ENCODE measurements around the gene NUP205. TPM values are rescaled to one million over a fixed set of nuclear protein-coding genes. Genes with fewer than 3 reads are reported as not detected.

The NUP205 gene
- total RNA-seq, 1 donor from 2014 or later = 93.1 TPM

- no peak for DNase-seq (ENCODE audit: low spot score, unreplicated experiment)
- Mint-ChIP-seq H3K36me3 (ENCODE audit: insufficient read depth) (peaks cover 12% of the 10 kb centered on the region), H3K27ac (no peak overlapping the region), H3K9me3 (ENCODE audit: low read depth) (no peaks in the 10 kb centered on the region), H3K4me3 (ENCODE audit: low read depth) (no peak overlapping the region), H3K27me3 (no peaks in the 10 kb centered on the region), H3K4me1 (ENCODE audit: low read depth) (no peaks in the 10 kb centered on the region)
- peak; percentile 84 for TF ChIP-seq CTCF (IDR thresholded peaks at IDR 0.05; ENCODE audit: unreplicated experiment)
These were observed 115.0 kb downstream of the NUP205 start for GRCh38 chr7:135672560-135673359.

- no peak for DNase-seq (ENCODE audit: low spot score, unreplicated experiment)
- no peaks in the 10 kb centered on the region for H3K4me1 Mint-ChIP-seq (ENCODE audit: low read depth)
- H3K4me3 Mint-ChIP-seq (ENCODE audit: low read depth) = no peak overlapping the region
- H3K27ac Mint-ChIP-seq = no peak overlapping the region
- no peak for TF ChIP-seq CTCF (IDR thresholded peaks at IDR 0.05; ENCODE audit: unreplicated experiment)
- no peaks in the 10 kb centered on the region for H3K27me3 Mint-ChIP-seq
- peaks cover 14% of the 10 kb centered on the region for H3K36me3 Mint-ChIP-seq (ENCODE audit: insufficient read depth)
- no peaks in the 10 kb centered on the region for H3K9me3 Mint-ChIP-seq (ENCODE audit: low read depth)
These were observed 115.6 kb downstream of the NUP205 start for GRCh38 chr7:135673360-135673706.

DNA sequence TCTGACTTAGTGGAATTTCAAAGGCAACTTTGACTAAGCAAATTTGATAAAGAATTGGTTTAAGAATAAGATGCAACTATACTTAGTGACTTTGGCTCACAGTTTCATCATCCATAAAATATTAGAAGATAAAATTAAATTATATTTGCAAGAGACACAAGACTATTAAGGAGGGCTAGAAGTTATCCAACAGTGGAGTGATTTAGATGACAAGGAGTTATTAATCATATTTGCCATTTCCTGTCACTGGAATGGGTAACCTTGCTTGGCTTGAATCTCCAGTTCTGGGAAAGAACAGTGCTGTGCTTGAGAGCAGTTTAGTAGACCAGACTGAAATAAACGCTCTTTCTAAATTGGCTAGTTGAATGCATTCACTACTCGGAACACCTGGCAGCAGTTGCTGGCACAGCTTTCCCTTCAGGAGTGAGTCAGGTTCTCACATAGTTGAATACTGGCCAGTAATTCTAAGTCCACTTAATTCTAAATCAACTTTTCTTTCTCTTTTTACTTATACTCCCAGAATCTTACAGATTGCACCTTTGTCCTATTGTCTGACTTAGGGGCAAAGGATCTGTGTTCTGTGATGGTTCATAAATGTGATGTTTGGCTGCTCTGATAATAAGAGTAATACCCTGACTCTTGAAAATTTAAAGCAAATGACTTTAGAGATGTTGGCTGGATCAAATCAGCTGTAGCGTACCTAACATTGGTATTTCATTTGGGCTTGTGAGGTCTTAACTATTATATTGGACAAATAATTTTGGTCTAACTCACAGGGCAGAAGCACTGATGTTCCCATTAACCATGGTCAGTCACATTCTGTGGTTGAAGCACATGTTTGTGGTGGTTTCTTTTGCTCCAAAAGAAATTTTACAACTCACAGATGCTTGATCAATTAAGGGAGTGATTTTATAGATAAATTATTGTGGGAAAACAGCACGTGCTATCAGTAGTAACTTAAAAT, 121.2 kb downstream of the NUP205 start:
- Mint-ChIP-seq H3K9me3 (ENCODE audit: low read depth) (no peaks in the 10 kb centered on the region), H3K4me1 (ENCODE audit: low read depth) (no peaks in the 10 kb centered on the region), H3K27me3 (no peaks in the 10 kb centered on the region), H3K36me3 (ENCODE audit: insufficient read depth) (peaks cover 12% of the 10 kb centered on the region), H3K27ac (no peak overlapping the region), H3K4me3 (ENCODE audit: low read depth) (no peak overlapping the region)
- no peak for DNase-seq (ENCODE audit: low spot score, unreplicated experiment)
- no peak for TF ChIP-seq CTCF (IDR thresholded peaks at IDR 0.05; ENCODE audit: unreplicated experiment)

DNA sequence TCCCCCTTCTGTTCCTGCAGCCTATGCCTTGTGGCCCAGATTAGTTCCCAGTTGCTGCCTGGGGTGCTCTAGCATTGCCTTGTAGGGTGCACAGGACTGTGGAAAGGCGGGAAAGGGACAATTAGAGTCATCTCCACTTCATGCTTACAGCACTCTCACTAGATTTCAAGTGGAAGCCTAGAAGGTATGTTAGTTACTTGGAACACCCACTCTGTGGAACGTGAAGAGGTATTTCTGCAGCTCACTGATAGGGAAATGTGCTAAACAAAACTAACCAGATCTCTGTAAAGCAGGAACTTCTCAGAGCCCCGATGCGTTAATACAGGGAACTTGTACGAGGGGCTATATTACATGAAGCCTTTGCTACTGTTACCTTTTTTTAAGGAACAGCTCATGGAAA, 124.0 kb downstream of the NUP205 start:
- DNase-seq (ENCODE audit: low spot score, unreplicated experiment) = no peak
- Mint-ChIP-seq H3K9me3 (ENCODE audit: low read depth) (no peaks in the 10 kb centered on the region), H3K4me3 (ENCODE audit: low read depth) (no peak overlapping the region), H3K27ac (no peak overlapping the region), H3K27me3 (no peaks in the 10 kb centered on the region), H3K36me3 (ENCODE audit: insufficient read depth) (peaks cover 4% of the 10 kb centered on the region), H3K4me1 (ENCODE audit: low read depth) (no peaks in the 10 kb centered on the region)
- TF ChIP-seq CTCF (IDR thresholded peaks at IDR 0.05; ENCODE audit: unreplicated experiment) = no peak

- H3K9me3 Mint-ChIP-seq (ENCODE audit: low read depth) = no peaks in the 10 kb centered on the region
- no peak overlapping the region for H3K4me3 Mint-ChIP-seq (ENCODE audit: low read depth)
- no peaks in the 10 kb centered on the region for H3K4me1 Mint-ChIP-seq (ENCODE audit: low read depth)
- H3K36me3 Mint-ChIP-seq (ENCODE audit: insufficient read depth) = peaks cover 4% of the 10 kb centered on the region
- TF ChIP-seq CTCF (IDR thresholded peaks at IDR 0.05; ENCODE audit: unreplicated experiment) = no peak
- no peak for DNase-seq (ENCODE audit: low spot score, unreplicated experiment)
- H3K27ac Mint-ChIP-seq = no peak overlapping the region
- H3K27me3 Mint-ChIP-seq = no peaks in the 10 kb centered on the region
These were observed 124.5 kb downstream of the NUP205 start for GRCh38 chr7:135682191-135682590.

Data from progenitor cell of endocrine pancreas (in vitro differentiated cells).